C1 segment of cervical spinal cord (tissue), 14 donors: ENCODE measurements around the gene BBC3.
"Not testable (repeated sequence)": the region's sequence is repeated elsewhere in the genome, so short reads cannot be mapped to it uniquely, and the experiment has no call there.

Source experiments
- DNase-seq, 14 donors: peaks; one replicate each; lab custom pipeline; 2025; lab: John Stamatoyannopoulos, UW

Gene BBC3

GRCh38 chr19:47230921-47231214 is at the start of gene BBC3:
Gene BBC3 (minus strand): TSS chr19:47231199. CDS start chr19:47228431, 2,768 bp downstream.
- no peak for DNase-seq

- DNase-seq = no peak
These were observed 49.3 kb upstream of the BBC3 start for GRCh38 chr19:47280183-47280797.

GRCh38 chr19:47276513-47276912 is 45.5 kb upstream of the BBC3 start:
- not testable (repeated sequence) for DNase-seq

GRCh38 chr19:47275791-47276461 is 44.9 kb upstream of the BBC3 start:
- DNase-seq = peak in 4 of 14 donors; percentile 6 to 64 (median 22)

GRCh38 chr19:47274891-47275761 is 44.1 kb upstream of the BBC3 start:
- DNase-seq = peak in 4 of 14 donors; percentile 15 to 51 (median 39)

GRCh38 chr19:47274071-47274890 is 43.3 kb upstream of the BBC3 start, which contains the start of gene INAFM1:
Gene INAFM1 (plus strand): TSS chr19:47274885. CDS start chr19:47274920, 35 bp downstream.
- peak; percentile 73 to 96 (median 92) for DNase-seq

GRCh38 chr19:47273313-47274070 is 42.5 kb upstream of the BBC3 start:
- DNase-seq = peak; percentile 34 to 88 (median 75)

- peak in 4 of 14 donors; percentile 23 to 67 (median 50) for DNase-seq
These were observed 41.7 kb upstream of the BBC3 start for GRCh38 chr19:47272448-47273312.

GRCh38 chr19:47271949-47272348 is 41.0 kb upstream of the BBC3 start:
- DNase-seq = no peak

GRCh38 chr19:47270408-47270807 is 39.4 kb upstream of the BBC3 start:
- DNase-seq = no peak

- DNase-seq = no peak
These were observed 38.6 kb upstream of the BBC3 start for GRCh38 chr19:47269596-47269995.

- no peak for DNase-seq
These were observed 37.0 kb upstream of the BBC3 start for GRCh38 chr19:47268028-47268427.

GRCh38 chr19:47267350-47267759 is 36.4 kb upstream of the BBC3 start:
- DNase-seq = peak in 13 of 14 donors; percentile 7 to 73 (median 44)

GRCh38 chr19:47266401-47266941 is 35.5 kb upstream of the BBC3 start:
- DNase-seq = no peak

GRCh38 chr19:47264629-47265028 is 33.6 kb upstream of the BBC3 start:
- no peak for DNase-seq

GRCh38 chr19:47261946-47262793 is 31.2 kb upstream of the BBC3 start:
- not testable (repeated sequence) for DNase-seq

- no peak for DNase-seq
These were observed 29.5 kb upstream of the BBC3 start for GRCh38 chr19:47260476-47260875.

- no peak for DNase-seq
These were observed 28.0 kb upstream of the BBC3 start for GRCh38 chr19:47258895-47259555.
